ENCODE data around the gene CLIP1. TPM values are rescaled to one million over a fixed set of nuclear protein-coding genes. Genes with fewer than 3 reads are reported as not detected.

CLIP1 gene
- total and polyA plus RNA-seq, 2 of the 4 experiments (the other 2 are of a cell fraction) = 38.0 to 54.8 TPM

DNA sequence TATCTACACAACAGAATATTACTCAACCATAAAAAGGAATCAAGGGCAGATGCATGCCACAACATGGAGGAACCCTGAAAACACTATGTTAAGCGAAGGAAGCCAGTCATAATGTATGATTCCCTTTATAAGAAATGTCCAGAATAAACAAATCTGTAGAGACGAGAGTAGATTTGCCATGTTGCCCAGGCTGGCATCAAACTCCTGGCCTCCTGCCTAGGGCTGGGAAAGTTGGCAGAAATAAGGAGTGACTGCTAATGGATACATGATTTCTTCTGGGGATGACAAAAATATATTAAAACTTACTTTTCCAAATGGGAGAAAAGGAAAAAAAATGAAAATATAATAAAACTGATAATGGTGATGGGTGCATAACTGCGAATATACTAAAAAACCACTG lies 10.9 kb downstream of the CLIP1 start:
- H2AFZ ChIP-seq (replicated peaks; ENCODE audit: low read length, poor library complexity) = no peak overlapping the region
- no peak overlapping the region for H3K18ac ChIP-seq (ENCODE audit: low read depth, low read length)
- DNase-seq = no peak
- peaks cover 22 to 70% of the 10 kb centered on the region in 2 experiments for H3K79me1 ChIP-seq (ENCODE audit: low read depth in 1 of 2, low read length in 2 of 2)
- no peak overlapping the region for H3K4ac ChIP-seq (ENCODE audit: low read depth, low read length)
- no peak overlapping the region for H3K9ac ChIP-seq (ENCODE audit: low read depth, low read length)
- H3K4me2 ChIP-seq (ENCODE audit: low read depth, low read length) = no peak overlapping the region
- H4K20me1 ChIP-seq (ENCODE audit: insufficient read depth, low read length) = no peaks in the 10 kb centered on the region; the same call in 1 of the 2 replicates
- ChIA-PET POLR2A (ENCODE audit: unreplicated experiment) (no interaction called here), CTCF (no interaction called here)
- no peak overlapping the region for H3K56ac ChIP-seq (ENCODE audit: extremely low read depth, insufficient read depth, low read length)
- in situ Hi-C loops (cut with MboI; ENCODE audit: low sequenced_read_pairs) = no loop called here
- no peak overlapping the region for H4K5ac ChIP-seq (ENCODE audit: low read depth, low read length)
- dilution Hi-C loops (cut with HindIII; ENCODE audit: low sequenced_read_pairs, unreplicated experiment) = no loop called here
- no peak overlapping the region for H3K23ac ChIP-seq (ENCODE audit: low read depth, low read length)
- H2AK9ac ChIP-seq (replicated peaks; ENCODE audit: low read depth, low read length, poor library complexity) = no peak overlapping the region
- peaks cover 3% of the 10 kb centered on the region; the same call in 1 of the 2 replicates for H3K4me1 ChIP-seq (ENCODE audit: control insufficient read depth, insufficient read depth, low read length)
- peaks cover 9% of the 10 kb centered on the region for H3K9me1 ChIP-seq (ENCODE audit: insufficient read depth, low read length)
- peak overlapping the region; percentile 2 for H2BK5ac ChIP-seq (ENCODE audit: low read depth, low read length, poor library complexity, severe bottlenecking)
- no peak overlapping the region for H3K4me3 ChIP-seq (ENCODE audit: insufficient read depth, low read depth, low read length)
- no peak for ATAC-seq (ENCODE audit: low read depth)
- no peaks in the 10 kb centered on the region for H3K9me3 ChIP-seq (ENCODE audit: control insufficient read depth, insufficient read depth, low read length)
- TF ChIP-seq, protein P1, sequence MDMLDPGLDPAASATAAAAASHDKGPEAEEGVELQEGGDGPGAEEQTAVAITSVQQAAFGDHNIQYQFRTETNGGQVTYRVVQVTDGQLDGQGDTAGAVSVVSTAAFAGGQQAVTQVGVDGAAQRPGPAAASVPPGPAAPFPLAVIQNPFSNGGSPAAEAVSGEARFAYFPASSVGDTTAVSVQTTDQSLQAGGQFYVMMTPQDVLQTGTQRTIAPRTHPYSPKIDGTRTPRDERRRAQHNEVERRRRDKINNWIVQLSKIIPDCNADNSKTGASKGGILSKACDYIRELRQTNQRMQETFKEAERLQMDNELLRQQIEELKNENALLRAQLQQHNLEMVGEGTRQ (IDR thresholded peaks at IDR 0.05; ENCODE audit: low read depth, low read length) = no peak
- TF ChIP-seq MXI1 (IDR thresholded peaks at IDR 0.05; ENCODE audit: borderline replicate concordance, low read depth, low read length) = no peak
- no peak for TF ChIP-seq SMC3 (IDR thresholded peaks at IDR 0.05; ENCODE audit: low read depth, low read length)
- no peak for TF ChIP-seq MAFK (IDR thresholded peaks at IDR 0.05; ENCODE audit: low read depth, low read length)
- TF ChIP-seq RAD21 (IDR thresholded peaks at IDR 0.05; ENCODE audit: low read length) = no peak
- TF ChIP-seq NFE2L2 (IDR thresholded peaks at IDR 0.05; ENCODE audit: low read depth, low read length) = no peak
- TF ChIP-seq POLR2A (IDR thresholded peaks at IDR 0.05; ENCODE audit: low read depth, low read length) = no peak
- TF ChIP-seq ELK1 (IDR thresholded peaks at IDR 0.05; ENCODE audit: borderline replicate concordance, low read depth, low read length) = no peak
- TF ChIP-seq RCOR1 (IDR thresholded peaks at IDR 0.05; ENCODE audit: insufficient replicate concordance, low read length) = no peak
- no peak for TF ChIP-seq CTCF (conservative IDR thresholded peaks at IDR 0.05; ENCODE audit: low read depth, low read length)
- no peak for TF ChIP-seq RFX5 (IDR thresholded peaks at IDR 0.05; ENCODE audit: low read depth, low read length)
- no peak for TF ChIP-seq FOS (IDR thresholded peaks at IDR 0.05; ENCODE audit: low read depth, low read length)
- no peak for TF ChIP-seq BHLHE40 (IDR thresholded peaks at IDR 0.05; ENCODE audit: low read depth, low read length)
- no peak for TF ChIP-seq CEBPB (IDR thresholded peaks at IDR 0.05; ENCODE audit: low read depth, low read length)
- TF ChIP-seq CHD1 (IDR thresholded peaks at IDR 0.05; ENCODE audit: low read depth, low read length) = no peak
- no peak for TF ChIP-seq MAZ (IDR thresholded peaks at IDR 0.05; ENCODE audit: borderline replicate concordance, low read depth, low read length)
- H2AK5ac ChIP-seq (ENCODE audit: low read depth, low read length) = no peak overlapping the region
- H2BK120ac ChIP-seq (ENCODE audit: low read depth, low read length) = no peak overlapping the region
- no peak overlapping the region for H3K14ac ChIP-seq (replicated peaks; ENCODE audit: low read depth, low read length)
- H3K27ac ChIP-seq (ENCODE audit: insufficient read depth, low read length) = no peak overlapping the region
- H2BK15ac ChIP-seq (ENCODE audit: low read depth, low read length) = no peak overlapping the region
- H2BK20ac ChIP-seq (ENCODE audit: low read depth, low read length) = no peak overlapping the region
- intact Hi-C loops (cut with micrococcal nuclease) = no loop called here
- no TSS peak for BruUV-seq (replicated peaks)
- no peak overlapping the region for H4K91ac ChIP-seq (ENCODE audit: insufficient read depth, low read depth, low read length)
- no CpG with 5 or more reads among the region's 3 CpGs for WGBS, 2 experiments (ENCODE audit: extremely low coverage in 2 of 2, insufficient read length in 1 of 2)
- 0 out of 2 replicates have a peak, but pooled peaks cover 5% of the 10 kb centered on the region for H3K36me3 ChIP-seq (ENCODE audit: control insufficient read depth, insufficient read depth, low read length)
- no peak overlapping the region for H4K8ac ChIP-seq (ENCODE audit: low read depth in 2 of 2, low read length in 2 of 2)
- no peaks in the 10 kb centered on the region for H3K27me3 ChIP-seq (ENCODE audit: control insufficient read depth, insufficient read depth, low read length)

Measured in IMR-90 (cell line).